Endothelial cell of umbilical vein (primary cell): Measurements from ENCODE around the gene KCNN3. TPM values are rescaled to one million over a fixed set of nuclear protein-coding genes. Genes with fewer than 3 reads are reported as not detected.

Experiments used
- BruUV-seq: library from RNA; stranded (reverse); fragments of 400-500 nt; replicated peaks from 2 replicates; lab custom pipeline; 2021; lab: Mats Ljungman, UMichigan
- CTCF ChIA-PET: fragments of 300-600, 350-600 bp; sonication (Branson Sonifier 250); formaldehyde crosslinking; loops from one replicate; lab custom pipeline; 2021; ENCODE audit warnings: antibody characterized with exemption, inconsistent platforms; lab: Charles Lee
- POLR2A ChIA-PET: fragments of 300-600, 350-600 bp; sonication (Branson Sonifier 250); formaldehyde crosslinking; loops from one replicate; lab custom pipeline; 2021; ENCODE audit warnings: antibody characterized with exemption, inconsistent platforms; lab: Charles Lee
- DNase-seq: peaks from one replicate; pipeline ENCODE4 v3.0.0-alpha.2; 2011; ENCODE audit warnings: low read depth, low spot score
- FAIRE-seq: peaks from 2 replicates; lab custom pipeline; 2011; peaks lifted over from hg19 to GRCh38; lab: Jason Lieb, UNC
- H2AFZ ChIP-seq: 2 replicates; pipeline ENCODE4 v1.6.0; 2012; ENCODE audit warnings: low read depth, low read length, control low read depth, inconsistent platforms
- H3K27ac ChIP-seq: 2 replicates; pipeline ENCODE4 v1.5.1; 2011; ENCODE audit warnings: low read depth, mild to moderate bottlenecking, control low read depth, low read length, moderate library complexity; ENCODE audit not compliant: insufficient read depth
- H3K27me3 ChIP-seq, 2 experiments: 2 replicates each; pipeline versions ENCODE4 v1.6.0 to v1.6.1; 2011; ENCODE audit warnings: low read length in 2 of 2, mixed read lengths in 1 of 2; ENCODE audit not compliant: control insufficient read depth in 2 of 2, insufficient read depth in 2 of 2
- H3K36me3 ChIP-seq, 2 experiments: 2 replicates in 1 of 2; 3 replicates in 1 of 2; pipeline ENCODE4 v1.5.1; 2011; ENCODE audit warnings: low read length in 2 of 2, mild to moderate bottlenecking in 1 of 2, moderate library complexity in 1 of 2; ENCODE audit not compliant: control insufficient read depth in 2 of 2, insufficient read depth in 2 of 2; ENCODE audit errors: extremely low read depth in 1 of 2
- H3K4me1 ChIP-seq: 3 replicates; pipeline ENCODE4 v1.5.1; 2011; ENCODE audit warnings: mild to moderate bottlenecking, low read length; ENCODE audit not compliant: control insufficient read depth, insufficient read depth; ENCODE audit errors: extremely low read depth
- H3K4me2 ChIP-seq: 2 replicates; pipeline ENCODE4 v1.6.1; 2011; ENCODE audit warnings: low read length, control low read depth, mixed read lengths; ENCODE audit not compliant: insufficient read depth
- H3K4me3 ChIP-seq, 3 experiments: fragments of 200-600 bp in 1 of 3; sonication (generic), shearing (Covaris generic) in 1 of 3; replicated peaks in 1 of 3; 2 replicates each; pipeline ENCODE4 v1.5.1; 2011 to 2016; ENCODE audit warnings: control low read depth in 3 of 3, low read length in 3 of 3, mild to moderate bottlenecking in 2 of 3, inconsistent platforms in 1 of 3, low read depth in 1 of 3, moderate library complexity in 1 of 3; ENCODE audit not compliant: insufficient read depth in 1 of 3
- H3K79me2 ChIP-seq: 2 replicates; pipeline ENCODE4 v1.6.0; 2012; ENCODE audit warnings: low read length, inconsistent platforms; ENCODE audit not compliant: control insufficient read depth, insufficient read depth
- H3K9ac ChIP-seq: replicated peaks from 2 replicates; pipeline ENCODE3; 2011; ENCODE audit warnings: low read length, control low read depth; ENCODE audit not compliant: insufficient read depth; ENCODE audit errors: extremely low read depth
- H3K9me1 ChIP-seq: replicated peaks from 3 replicates; pipeline ENCODE4 v1.6.0; 2011; ENCODE audit warnings: mild to moderate bottlenecking, low read length; ENCODE audit not compliant: control insufficient read depth, insufficient read depth; ENCODE audit errors: extremely low read depth
- H3K9me3 ChIP-seq: replicated peaks from 2 replicates; pipeline ENCODE4 v1.5.1; 2012; ENCODE audit warnings: low read length, inconsistent platforms; ENCODE audit not compliant: control insufficient read depth, insufficient read depth
- H4K20me1 ChIP-seq: replicated peaks from 2 replicates; pipeline ENCODE3; 2011; ENCODE audit warnings: mild to moderate bottlenecking, low read length; ENCODE audit not compliant: control insufficient read depth, insufficient read depth; ENCODE audit errors: extremely low read depth
- EZH2 ChIP-seq: IDR thresholded peaks from 2 replicates; pipeline ENCODE4 v1.6.1; 2012; ENCODE audit warnings: borderline replicate concordance, low read depth, mild to moderate bottlenecking, moderate library complexity, low read length, inconsistent platforms; ENCODE audit not compliant: severe bottlenecking
- FOS ChIP-seq: IDR thresholded peaks from 2 replicates; pipeline ENCODE4 v1.6.1; 2011; ENCODE audit warnings: mild to moderate bottlenecking, low read length, moderate library complexity, borderline replicate concordance; ENCODE audit not compliant: insufficient read depth
- GATA2 ChIP-seq: IDR thresholded peaks from 2 replicates; pipeline ENCODE4 v1.7.0; 2011; ENCODE audit warnings: low read depth, mild to moderate bottlenecking, moderate library complexity, mixed read lengths, low read length; ENCODE audit not compliant: insufficient read length, insufficient read depth
- JUN ChIP-seq: IDR thresholded peaks from 2 replicates; pipeline ENCODE4 v1.6.1; 2011; ENCODE audit warnings: borderline replicate concordance, low read depth; ENCODE audit not compliant: insufficient read length, insufficient read depth
- MYC ChIP-seq: IDR thresholded peaks from one replicate; pipeline ENCODE4 v1.6.1; 2011; ENCODE audit warnings: mild to moderate bottlenecking, low read depth, low read length
- POLR2A ChIP-seq: IDR thresholded peaks from 2 replicates; pipeline ENCODE4 v1.6.1; 2012; ENCODE audit warnings: low read depth, mild to moderate bottlenecking, control low read depth, low read length
- POLR2AphosphoS5 ChIP-seq: IDR thresholded peaks from 2 replicates; pipeline ENCODE4 v1.6.1; 2012; ENCODE audit warnings: low read depth, mild to moderate bottlenecking, control low read depth, low read length, moderate library complexity; ENCODE audit not compliant: insufficient read depth
- dilution Hi-C: fragments of 300-500 bp; cut with MboI; formaldehyde crosslinking; loops from one replicate; pipeline ENCODE4 v1.15.0; 2019; ENCODE audit warnings: low sequenced_read_pairs; ENCODE audit not compliant: extremely low pct_ligation_motif_present
- intact Hi-C: fragments of 100-400 bp; cut with micrococcal nuclease; formaldehyde crosslinking; loops from one replicate; pipeline ENCODE4 v1.10.0; 2022
- polyA plus RNA-seq, 4 experiments: library from polyadenylated mRNA; depleted of rRNA in 3 of 4; stranded (reverse) in 3 of 4; unstranded in 1 of 4; fragments of >200 nt; gene quantifications; 2 replicates each; pipeline versions ENCODE4 v1.2.1 to v1.2.3, GENCODE V29; 2011 to 2012; ENCODE audit warnings: missing spikeins in 1 of 4
- total RNA-seq: library from RNA; stranded (reverse); gene quantifications from 2 replicates; pipeline ENCODE4 v1.2.3, GENCODE V29; 2021
- TF ChIP-seq, protein P1 (sequence below): IDR thresholded peaks from 2 replicates; pipeline ENCODE4 v1.6.1; 2011; ENCODE audit not compliant: insufficient read depth, insufficient read length
- TF ChIP-seq, protein P2 (sequence below), 2 donors: IDR thresholded peaks; 1 replicate in 1 of 2; 2 replicates in 1 of 2; pipeline ENCODE4 v1.5.1; 2011; ENCODE audit warnings: low read length in 2 of 2, mild to moderate bottlenecking in 2 of 2, moderate library complexity in 2 of 2, control low read depth in 1 of 2, inconsistent platforms in 1 of 2, low read depth in 1 of 2; ENCODE audit not compliant: insufficient read depth in 1 of 2; ENCODE audit errors: extremely low read depth in 1 of 2

KCNN3 gene
- total and polyA plus RNA-seq, 2 donors (not counting 3 experiments of a cell fraction or from before 2014, with no cell fraction given), result 0.91 to 1.1 TPM

DNA sequence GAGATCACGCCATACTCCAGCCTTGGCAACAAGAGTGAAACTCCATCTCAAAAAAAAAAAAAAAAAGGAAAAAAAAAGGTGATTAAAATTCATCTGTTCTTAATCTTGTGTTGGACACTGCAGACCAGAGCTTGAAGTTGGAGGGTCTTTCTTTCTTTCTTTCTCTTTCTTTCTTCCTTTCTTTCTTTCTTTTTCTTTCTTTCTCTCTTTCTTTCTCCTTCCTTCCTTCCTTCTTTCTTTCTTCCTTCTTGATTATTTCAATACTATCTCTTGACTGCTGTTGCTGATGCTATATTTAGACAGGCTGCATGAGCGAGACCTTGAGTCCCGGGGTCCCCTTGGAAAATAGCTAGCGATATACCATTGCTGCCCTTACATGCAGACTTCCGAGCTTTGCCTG is 154.7 kb downstream of the KCNN3 start:
- dilution Hi-C loops (no loop called here), intact Hi-C loops (no loop called here)
- H3K9me3 ChIP-seq, result no peaks in the 10 kb centered on the region
- no peak overlapping the region for H3K27ac ChIP-seq
- no TSS peak for BruUV-seq
- no peak for DNase-seq
- FAIRE-seq, result no peak
- TF ChIP-seq EZH2 (no peak), GATA2 (no peak), JUN (no peak), FOS (no peak), POLR2AphosphoS5 (no peak), POLR2A (no peak), MYC (no peak)
- TF ChIP-seq, protein P1, sequence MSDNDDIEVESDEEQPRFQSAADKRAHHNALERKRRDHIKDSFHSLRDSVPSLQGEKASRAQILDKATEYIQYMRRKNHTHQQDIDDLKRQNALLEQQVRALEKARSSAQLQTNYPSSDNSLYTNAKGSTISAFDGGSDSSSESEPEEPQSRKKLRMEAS, result no peak
- TF ChIP-seq, protein P2, sequence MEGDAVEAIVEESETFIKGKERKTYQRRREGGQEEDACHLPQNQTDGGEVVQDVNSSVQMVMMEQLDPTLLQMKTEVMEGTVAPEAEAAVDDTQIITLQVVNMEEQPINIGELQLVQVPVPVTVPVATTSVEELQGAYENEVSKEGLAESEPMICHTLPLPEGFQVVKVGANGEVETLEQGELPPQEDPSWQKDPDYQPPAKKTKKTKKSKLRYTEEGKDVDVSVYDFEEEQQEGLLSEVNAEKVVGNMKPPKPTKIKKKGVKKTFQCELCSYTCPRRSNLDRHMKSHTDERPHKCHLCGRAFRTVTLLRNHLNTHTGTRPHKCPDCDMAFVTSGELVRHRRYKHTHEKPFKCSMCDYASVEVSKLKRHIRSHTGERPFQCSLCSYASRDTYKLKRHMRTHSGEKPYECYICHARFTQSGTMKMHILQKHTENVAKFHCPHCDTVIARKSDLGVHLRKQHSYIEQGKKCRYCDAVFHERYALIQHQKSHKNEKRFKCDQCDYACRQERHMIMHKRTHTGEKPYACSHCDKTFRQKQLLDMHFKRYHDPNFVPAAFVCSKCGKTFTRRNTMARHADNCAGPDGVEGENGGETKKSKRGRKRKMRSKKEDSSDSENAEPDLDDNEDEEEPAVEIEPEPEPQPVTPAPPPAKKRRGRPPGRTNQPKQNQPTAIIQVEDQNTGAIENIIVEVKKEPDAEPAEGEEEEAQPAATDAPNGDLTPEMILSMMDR (IDR thresholded peaks at IDR 0.05; ENCODE audit: extremely low read depth in 1 of 2, insufficient read depth in 1 of 2, low read depth in 1 of 2, low read length in 2 of 2), result no peak
- no peaks in the 10 kb centered on the region for H4K20me1 ChIP-seq
- ChIA-PET CTCF (interaction anchor here (0.7 to 1.6 kb wide), 6 partner anchors 14 to 859 kb away, joined by 3 to 6 read pairs (median 4); no protein-coding TSS in a partner anchor), POLR2A (no interaction called here)
- no peaks in the 10 kb centered on the region for H3K36me3 ChIP-seq
- no peaks in the 10 kb centered on the region for H3K9me1 ChIP-seq
- no peak overlapping the region for H3K9ac ChIP-seq
- H3K4me1 ChIP-seq, result no peaks in the 10 kb centered on the region
- H3K4me3 ChIP-seq, result no peak overlapping the region
- no peaks in the 10 kb centered on the region for H3K79me2 ChIP-seq
- no peak overlapping the region for H2AFZ ChIP-seq
- no peak overlapping the region for H3K4me2 ChIP-seq
- H3K27me3 ChIP-seq, result no peaks in the 10 kb centered on the region
